Raji (cell line): ENCODE measurements around the gene COX17.

Experiments
- POLR2A ChIP-seq: IDR thresholded peaks from 2 replicates; pipeline ENCODE4 v1.6.1; 2011; ENCODE audit warnings: low read depth, low read length, control low read depth; ENCODE audit not compliant: insufficient read depth

Gene COX17

GRCh38 chr3:119658994-119659393, 18.2 kb downstream of the COX17 start:
- TF ChIP-seq POLR2A, result no peak

GRCh38 chr3:119657887-119658702, 19.1 kb downstream of the COX17 start:
- no peak for TF ChIP-seq POLR2A

GRCh38 chr3:119653876-119654275, 23.3 kb downstream of the COX17 start:
- no peak for TF ChIP-seq POLR2A

- no peak for TF ChIP-seq POLR2A
These were observed 24.7 kb downstream of the COX17 start for GRCh38 chr3:119652306-119653033.

- TF ChIP-seq POLR2A, result no peak
These were observed 27.4 kb downstream of the COX17 start for GRCh38 chr3:119649761-119650160.

- TF ChIP-seq POLR2A, result no peak
These were observed 29.2 kb downstream of the COX17 start for GRCh38 chr3:119647843-119648575.

- no peak for TF ChIP-seq POLR2A
These were observed 30.0 kb downstream of the COX17 start for GRCh38 chr3:119647171-119647570.

GRCh38 chr3:119645813-119646212, 31.4 kb downstream of the COX17 start:
- no peak for TF ChIP-seq POLR2A

GRCh38 chr3:119644481-119644880, 32.7 kb downstream of the COX17 start:
- TF ChIP-seq POLR2A, result no peak

- TF ChIP-seq POLR2A, result no peak
These were observed 33.7 kb downstream of the COX17 start for GRCh38 chr3:119643528-119643927.

GRCh38 chr3:119642746-119643473, 34.3 kb downstream of the COX17 start:
- no peak for TF ChIP-seq POLR2A

- TF ChIP-seq POLR2A, result no peak
These were observed 35.8 kb downstream of the COX17 start for GRCh38 chr3:119641416-119641815.

GRCh38 chr3:119639494-119640350, 37.5 kb downstream of the COX17 start:
- no peak for TF ChIP-seq POLR2A

GRCh38 chr3:119637679-119638477, 39.3 kb downstream of the COX17 start:
- TF ChIP-seq POLR2A, result no peak
